Activated CD4-positive, alpha-beta T cell treated with anti-CD3 and anti-CD28 coated beads for 36 hours (primary cell): ENCODE measurements around the gene NKIRAS1. TPM values are rescaled to one million over a fixed set of nuclear protein-coding genes. Genes with fewer than 3 reads are reported as not detected.
A peak's percentile ranks its signal among the peaks of the same experiment; 100 is the strongest.

Source experiments
- ATAC-seq: fragments of 200-7000 bp; cut with Tn5 transposase; one replicate; pipeline ENCODE4 v1.10.0; 2021; ENCODE audit warnings: mild to moderate bottlenecking, moderate library complexity
- CTCF ChIA-PET: fragments of 350-600 bp; sonication (Branson Sonifier 250); formaldehyde crosslinking; loops from one replicate; lab custom pipeline; 2021; ENCODE audit warnings: antibody characterized with exemption; lab: Charles Lee
- POLR2A ChIA-PET: fragments of 350-600 bp; sonication (Branson Sonifier 250); formaldehyde crosslinking; loops from one replicate; lab custom pipeline; 2021; ENCODE audit warnings: antibody characterized with exemption, inconsistent platforms; lab: Charles Lee
- DNase-seq: peaks from one replicate; pipeline ENCODE4 v3.0.0-alpha.2; 2020
- H3K27ac Mint-ChIP-seq: one replicate; pipeline ENCODE4 v1.8.0; 2021; ENCODE audit warnings: mixed read lengths
- H3K27me3 Mint-ChIP-seq: one replicate; pipeline ENCODE4 v1.8.0; 2021; ENCODE audit warnings: mixed read lengths
- H3K36me3 Mint-ChIP-seq: one replicate; pipeline ENCODE4 v1.8.0; 2021; ENCODE audit warnings: low read depth, mixed read lengths
- H3K4me1 Mint-ChIP-seq: one replicate; pipeline ENCODE4 v1.8.0; 2021; ENCODE audit warnings: mixed read lengths
- H3K4me3 Mint-ChIP-seq: one replicate; pipeline ENCODE4 v1.8.0; 2021; ENCODE audit warnings: mild to moderate bottlenecking, moderate library complexity, mixed read lengths
- H3K9me3 Mint-ChIP-seq: one replicate; pipeline ENCODE4 v1.8.0; 2021; ENCODE audit warnings: low read depth, mixed read lengths
- intact Hi-C, 2 experiments: fragments of 100-400 bp; cut with DNase I in 1 of 2; cut with micrococcal nuclease in 1 of 2; formaldehyde crosslinking; loops; one replicate each; pipeline versions ENCODE4 v1.14.2 to v1.15.1; 2022 to 2024; cut with DNase I, micrococcal nuclease
- total RNA-seq, 2 experiments: library from RNA; stranded (reverse); gene quantifications; one replicate each; pipeline ENCODE4 v1.2.3, GENCODE V29; 2021

Gene NKIRAS1
- total RNA-seq, 2 experiments from 2014 or later, result 2.8 to 3.5 TPM

DNA sequence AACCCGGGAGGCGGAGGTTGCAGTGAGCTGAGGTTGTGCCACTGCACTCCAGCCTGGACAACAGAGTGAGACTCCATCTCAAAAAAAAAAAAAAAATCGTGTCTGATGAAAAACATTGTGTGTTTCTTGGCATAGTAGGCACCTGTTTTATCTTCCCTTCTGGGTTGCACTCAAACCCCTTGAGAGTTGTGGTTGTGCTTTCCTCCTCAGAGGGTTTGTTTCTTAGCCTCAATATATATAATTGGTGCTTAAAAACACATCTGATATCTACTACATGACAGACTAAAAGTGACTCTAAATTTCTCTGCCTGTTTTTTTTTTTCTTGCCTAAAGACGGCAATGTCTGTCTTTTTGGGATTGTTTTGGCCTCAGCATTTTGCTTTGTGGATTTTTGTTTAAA, 35.9 kb upstream of the NKIRAS1 start:
- DNase-seq (no peak), ATAC-seq (no peak)
- CTCF ChIA-PET, result no interaction called here
- peaks cover 62% of the 10 kb centered on the region for H3K4me1 Mint-ChIP-seq
- H3K27me3 Mint-ChIP-seq, result no peaks in the 10 kb centered on the region
- peaks cover 12% of the 10 kb centered on the region for H3K36me3 Mint-ChIP-seq
- no peak overlapping the region for H3K27ac Mint-ChIP-seq
- no peak overlapping the region for H3K4me3 Mint-ChIP-seq
- H3K9me3 Mint-ChIP-seq, result no peaks in the 10 kb centered on the region
- POLR2A ChIA-PET, result no interaction called here
- intact Hi-C loops, result no loop called here

DNA sequence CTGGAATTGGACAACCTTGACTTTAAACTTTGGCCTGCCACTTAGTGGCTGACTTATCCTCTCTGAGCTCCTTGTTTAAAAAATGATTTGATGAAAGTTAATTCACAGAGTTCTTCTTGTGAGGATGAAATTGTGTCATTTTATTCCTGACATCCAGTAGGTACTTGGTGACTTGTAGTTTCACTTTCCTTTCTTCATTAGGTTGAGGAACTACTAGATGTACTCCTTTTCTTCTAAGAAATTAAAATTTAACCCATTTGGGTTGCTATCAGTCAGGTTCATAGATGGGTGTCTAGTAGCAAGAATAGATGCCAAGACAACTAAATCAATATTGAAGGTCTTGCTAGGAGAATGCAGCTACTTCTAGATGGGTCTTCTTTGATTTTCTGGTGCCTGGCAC, 33.5 kb upstream of the NKIRAS1 start:
- Mint-ChIP-seq H3K27me3 (no peaks in the 10 kb centered on the region), H3K4me3 (peak overlapping the region; percentile 53), H3K27ac (peak overlapping the region; percentile 85), H3K36me3 (peaks cover 8% of the 10 kb centered on the region), H3K4me1 (peaks cover 65% of the 10 kb centered on the region), H3K9me3 (no peaks in the 10 kb centered on the region)
- ATAC-seq (no peak), DNase-seq (no peak)
- intact Hi-C loops, result no loop called here
- ChIA-PET CTCF (interaction anchor here (1.0 to 1.7 kb wide), 3 partner anchors 9 to 34 kb away, joined by 3 to 6 read pairs (median 4); partner anchors contain the start of genes NKIRAS1 and RPL15), POLR2A (interaction anchor here (0.7 to 1.3 kb wide), 2 partner anchors 33 to 123 kb away, joined by 3 to 4 read pairs; partner anchors contain the start of genes NKIRAS1 and RPL15)

- ChIA-PET POLR2A (interaction anchor here (0.8 to 1.3 kb wide), 2 partner anchors 22 to 33 kb away, joined by 3 to 4 read pairs; partner anchors contain the start of genes NKIRAS1 and RPL15), CTCF (interaction anchor here (1.6 to 1.7 kb wide), 2 partner anchors 10 to 33 kb away, joined by 4 to 6 read pairs; partner anchors contain the start of genes NKIRAS1 and RPL15)
- DNase-seq (no peak), ATAC-seq (no peak)
- Mint-ChIP-seq H3K4me1 (peaks cover 61% of the 10 kb centered on the region), H3K4me3 (peak overlapping the region; percentile 53), H3K27ac (peak overlapping the region; percentile 85), H3K9me3 (no peaks in the 10 kb centered on the region), H3K27me3 (no peaks in the 10 kb centered on the region), H3K36me3 (peaks cover 6% of the 10 kb centered on the region)
- intact Hi-C loops, result loop anchor here (5.0 to 10.0 kb wide), 4 partner anchors 208 to 1835 kb away; partner anchors contain the start of genes NGLY1 (in 2 of the 2) and TOP2B (in 1 of the 2)
These were observed 33.0 kb upstream of the NKIRAS1 start for GRCh38 chr3:23949784-23950183.

DNA sequence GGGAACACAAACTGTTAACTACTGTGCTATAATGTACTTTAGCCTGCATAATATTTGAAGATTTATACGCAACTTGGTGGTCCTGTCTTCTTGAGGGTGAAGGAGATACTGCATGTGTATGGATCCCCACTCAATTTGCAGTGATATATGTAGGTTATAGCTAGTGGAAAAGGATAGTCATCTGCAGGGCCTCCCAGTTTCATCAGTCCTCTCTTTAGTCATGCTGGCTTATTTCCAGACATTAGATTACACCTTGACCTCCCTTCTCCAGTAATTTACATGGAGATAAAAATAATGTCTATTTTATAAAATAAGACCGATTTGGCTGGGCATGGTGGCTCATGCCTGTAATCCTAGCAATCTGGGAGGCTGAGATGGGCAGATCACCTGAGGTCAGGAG, 32.0 kb upstream of the NKIRAS1 start:
- no peaks in the 10 kb centered on the region for H3K9me3 Mint-ChIP-seq
- no peak overlapping the region for H3K4me3 Mint-ChIP-seq
- intact Hi-C loops, result loop anchor here (5.0 to 10.0 kb wide), 4 partner anchors 209 to 1836 kb away; partner anchors contain the start of genes NGLY1 (in 2 of the 2) and TOP2B (in 1 of the 2)
- POLR2A ChIA-PET, result interaction anchor here (0.7 kb wide), 1 partner anchor 32 kb away, joined by 3 read pairs; the partner anchor contains the start of genes NKIRAS1 and RPL15
- H3K4me1 Mint-ChIP-seq, result peaks cover 64% of the 10 kb centered on the region
- peaks cover 8% of the 10 kb centered on the region for H3K27me3 Mint-ChIP-seq
- no peak for DNase-seq
- CTCF ChIA-PET, result no interaction called here
- no peak for ATAC-seq
- no peak overlapping the region for H3K27ac Mint-ChIP-seq
- H3K36me3 Mint-ChIP-seq, result peaks cover 3% of the 10 kb centered on the region

- Mint-ChIP-seq H3K27ac (peak overlapping the region; percentile 93), H3K4me1 (peaks cover 43% of the 10 kb centered on the region), H3K9me3 (no peaks in the 10 kb centered on the region), H3K4me3 (peak overlapping the region; percentile 80), H3K27me3 (peaks cover 10% of the 10 kb centered on the region), H3K36me3 (peaks cover 3% of the 10 kb centered on the region)
- intact Hi-C loops, result loop anchor here (1.0 to 10.0 kb wide), 9 partner anchors 13 to 1839 kb away; partner anchors contain the start of genes NGLY1 (in 2 of the 2), RPL15 (in 2 of the 2), UBE2E2 (in 2 of the 2) and TOP2B (in 1 of the 2)
- DNase-seq, result peak; percentile 98
- CTCF ChIA-PET, result interaction anchor here (0.9 kb wide), 1 partner anchor 8 kb away, joined by 4 read pairs; no protein-coding TSS in a partner anchor
- POLR2A ChIA-PET, result interaction anchor here (1.6 kb wide), 1 partner anchor 29 kb away, joined by 25 read pairs; the partner anchor contains the start of genes NKIRAS1 and RPL15
- ATAC-seq, result peak; percentile 76
These were observed 29.3 kb upstream of the NKIRAS1 start for GRCh38 chr3:23945913-23946687.

GRCh38 chr3:23945663-23945912, 28.8 kb upstream of the NKIRAS1 start:
- DNase-seq (no peak), ATAC-seq (no peak)
- CTCF ChIA-PET, result no interaction called here
- peak overlapping the region; percentile 17 for H3K4me3 Mint-ChIP-seq
- intact Hi-C loops, result loop anchor here (1.0 to 10.0 kb wide), 8 partner anchors 28 to 1839 kb away; partner anchors contain the start of genes NGLY1 (in 2 of the 2), RPL15 (in 2 of the 2), UBE2E2 (in 2 of the 2) and TOP2B (in 1 of the 2)
- no peaks in the 10 kb centered on the region for H3K9me3 Mint-ChIP-seq
- H3K4me1 Mint-ChIP-seq, result peaks cover 40% of the 10 kb centered on the region
- no peak overlapping the region for H3K27ac Mint-ChIP-seq
- peaks cover 3% of the 10 kb centered on the region for H3K36me3 Mint-ChIP-seq
- H3K27me3 Mint-ChIP-seq, result peaks cover 10% of the 10 kb centered on the region
- POLR2A ChIA-PET, result interaction anchor here (1.6 kb wide), 1 partner anchor 28 kb away, joined by 25 read pairs; the partner anchor contains the start of genes NKIRAS1 and RPL15

GRCh38 chr3:23944861-23945662, 28.3 kb upstream of the NKIRAS1 start, which contains the start of gene NR1D2:
NR1D2 (plus strand) TSS chr3:23945286; CDS start chr3:23945579, 293 bp downstream.
- H3K36me3 Mint-ChIP-seq, result peaks cover 3% of the 10 kb centered on the region
- POLR2A ChIA-PET, result interaction anchor here (1.5 kb wide), 1 partner anchor 28 kb away, joined by 10 read pairs; the partner anchor contains the start of genes NKIRAS1 and RPL15

GRCh38 chr3:23944007-23944783, 27.4 kb upstream of the NKIRAS1 start:
- Mint-ChIP-seq H3K4me1 (peaks cover 26% of the 10 kb centered on the region), H3K27ac (peak overlapping the region; percentile 38), H3K36me3 (peaks cover 3% of the 10 kb centered on the region), H3K27me3 (peaks cover 10% of the 10 kb centered on the region), H3K4me3 (peak overlapping the region; percentile 74), H3K9me3 (no peaks in the 10 kb centered on the region)
- POLR2A ChIA-PET, result interaction anchor here (1.1 to 1.5 kb wide), 2 partner anchors 21 to 27 kb away, joined by 3 to 10 read pairs; partner anchors contain the start of genes NKIRAS1 and RPL15
- ATAC-seq (no peak), DNase-seq (no peak)
- CTCF ChIA-PET, result interaction anchor here (1.0 to 1.8 kb wide), 5 partner anchors 20 to 132 kb away, joined by 3 to 5 read pairs (median 4); partner anchors contain the start of genes NKIRAS1 and RPL15
- intact Hi-C loops, result loop anchor here (2.0 to 10.0 kb wide), 3 partner anchors 741 to 1841 kb away; partner anchors contain the start of genes NGLY1 (in 1 of the 2), TOP2B (in 1 of the 2) and UBE2E2 (in 1 of the 2)

More at GRCh38 chr3:23944861-23945662, 28.3 kb upstream of the NKIRAS1 start, which contains the start of gene NR1D2:
- Mint-ChIP-seq H3K4me3 (peak within 1 kb of the TSS; percentile 80), H3K27me3 (peaks cover 10% of the 10 kb centered on the region), H3K27ac (peak within 1 kb of the TSS; percentile 38), H3K4me1 (peaks cover 34% of the 10 kb centered on the region), H3K9me3 (no peaks in the 10 kb centered on the region)
- ATAC-seq (peak; percentile 52), DNase-seq (peak; percentile 87)
- CTCF ChIA-PET, result interaction anchor here (1.0 to 1.8 kb wide), 4 partner anchors 24 to 133 kb away, joined by 3 to 5 read pairs (median 4); partner anchors contain the start of genes NKIRAS1 and RPL15
- intact Hi-C loops, result loop anchor here (1.0 to 10.0 kb wide), 8 partner anchors 28 to 1840 kb away; partner anchors contain the start of genes NGLY1 (in 2 of the 2), RPL15 (in 2 of the 2), UBE2E2 (in 2 of the 2) and TOP2B (in 1 of the 2)

DNA sequence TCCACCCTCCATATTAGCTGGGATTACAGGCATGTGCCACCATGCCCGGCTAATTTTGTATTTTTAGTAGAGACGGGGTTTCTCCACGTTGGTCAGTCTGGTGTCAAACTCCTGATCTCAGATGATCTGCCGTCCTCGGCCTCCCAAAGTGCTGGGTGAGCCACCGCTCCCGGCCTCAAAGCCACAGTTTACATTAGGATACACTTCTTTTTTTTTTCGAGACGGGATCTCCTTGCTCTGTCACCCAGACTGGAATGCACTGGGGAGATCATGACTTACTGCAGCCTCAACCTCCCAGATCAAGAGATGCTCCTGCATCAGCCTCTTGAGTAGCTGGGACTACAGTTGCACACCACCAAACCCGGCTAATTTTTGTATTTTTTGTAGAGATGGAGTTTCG, 25.8 kb upstream of the NKIRAS1 start:
- no peak overlapping the region for H3K27ac Mint-ChIP-seq
- H3K4me3 Mint-ChIP-seq, result no peak overlapping the region
- ATAC-seq, result no peak
- intact Hi-C loops, result loop anchor here (10.0 kb wide), 2 partner anchors 1722 to 1842 kb away; partner anchors contain the start of genes NGLY1 (in 1 of the 2) and TOP2B (in 1 of the 2)
- peaks cover 10% of the 10 kb centered on the region for H3K27me3 Mint-ChIP-seq
- DNase-seq, result no peak
- no peaks in the 10 kb centered on the region for H3K36me3 Mint-ChIP-seq
- ChIA-PET POLR2A (no interaction called here), CTCF (interaction anchor here (0.8 kb wide), 1 partner anchor 18 kb away, joined by 4 read pairs; no protein-coding TSS in a partner anchor)
- peaks cover 13% of the 10 kb centered on the region for H3K4me1 Mint-ChIP-seq
- no peaks in the 10 kb centered on the region for H3K9me3 Mint-ChIP-seq
